Endothelial cell (in vitro differentiated cells): ENCODE results near the gene PFDN6. TPM values are rescaled to one million over a fixed set of nuclear protein-coding genes. Genes with fewer than 3 reads are reported as not detected.

Experiments
- DNase-seq: peaks from one replicate; pipeline ENCODE4 v3.0.0; 2021; ENCODE audit warnings: low spot score
- H3K27ac Mint-ChIP-seq: one replicate; pipeline ENCODE4 v1.8.0; 2021; ENCODE audit warnings: mixed read lengths, inconsistent platforms; ENCODE audit not compliant: unreplicated experiment
- H3K27me3 Mint-ChIP-seq: one replicate; pipeline ENCODE4 v1.8.0; 2021; ENCODE audit warnings: mild to moderate bottlenecking, moderate library complexity, mixed read lengths, inconsistent platforms; ENCODE audit not compliant: unreplicated experiment
- H3K36me3 Mint-ChIP-seq: one replicate; pipeline ENCODE4 v1.8.0; 2021; ENCODE audit warnings: mild to moderate bottlenecking, low read depth, mixed read lengths, inconsistent platforms; ENCODE audit not compliant: unreplicated experiment
- H3K4me1 Mint-ChIP-seq: one replicate; pipeline ENCODE4 v1.8.0; 2021; ENCODE audit warnings: mild to moderate bottlenecking, mixed read lengths, inconsistent platforms; ENCODE audit not compliant: unreplicated experiment
- H3K4me3 Mint-ChIP-seq: one replicate; pipeline ENCODE4 v1.8.0; 2021; ENCODE audit warnings: mild to moderate bottlenecking, mixed read lengths, inconsistent platforms; ENCODE audit not compliant: unreplicated experiment
- H3K9me3 Mint-ChIP-seq: one replicate; pipeline ENCODE4 v1.8.0; 2021; ENCODE audit warnings: mixed read lengths, inconsistent platforms; ENCODE audit not compliant: unreplicated experiment
- CTCF ChIP-seq: fragments of 200-600 bp; sonication (generic); IDR thresholded peaks from one replicate; pipeline ENCODE4 v1.5.0; 2021; ENCODE audit warnings: antibody characterized with exemption; ENCODE audit not compliant: unreplicated experiment
- total RNA-seq: library from RNA; stranded (reverse); fragmentation: NEBNext Ultra II Directional; extraction: Animal tissue kit (Norgen Biotek cat#: 25700); gene quantifications from one replicate; pipeline ENCODE4 v1.2.1, GENCODE V29; 2021; ENCODE audit not compliant: unreplicated experiment

PFDN6 gene
- total RNA-seq, 1 donor from 2014 or later: 33.3 TPM

GRCh38 chr6:33314515-33314942 is 25.1 kb downstream of the PFDN6 start:
- H3K4me3 Mint-ChIP-seq: peak overlapping the region; percentile 97
- no peak for TF ChIP-seq CTCF
- peaks cover 35% of the 10 kb centered on the region for H3K4me1 Mint-ChIP-seq
- peak; percentile 51 for DNase-seq
- H3K9me3 Mint-ChIP-seq: no peaks in the 10 kb centered on the region
- H3K27me3 Mint-ChIP-seq: peaks cover 12% of the 10 kb centered on the region
- H3K27ac Mint-ChIP-seq: peak overlapping the region; percentile 86
- peaks cover 12% of the 10 kb centered on the region for H3K36me3 Mint-ChIP-seq

GRCh38 chr6:33314943-33315792 is 25.8 kb downstream of the PFDN6 start:
- peaks cover 41% of the 10 kb centered on the region for H3K4me1 Mint-ChIP-seq
- H3K27me3 Mint-ChIP-seq: peaks cover 12% of the 10 kb centered on the region
- DNase-seq: peak; percentile 28
- peak overlapping the region; percentile 86 for H3K27ac Mint-ChIP-seq
- H3K9me3 Mint-ChIP-seq: no peaks in the 10 kb centered on the region
- H3K36me3 Mint-ChIP-seq: peaks cover 19% of the 10 kb centered on the region
- TF ChIP-seq CTCF: no peak
- peak overlapping the region; percentile 80 for H3K4me3 Mint-ChIP-seq

GRCh38 chr6:33315793-33316602 is 26.6 kb downstream of the PFDN6 start:
- H3K4me1 Mint-ChIP-seq: peaks cover 47% of the 10 kb centered on the region
- H3K36me3 Mint-ChIP-seq: peaks cover 25% of the 10 kb centered on the region
- H3K9me3 Mint-ChIP-seq: no peaks in the 10 kb centered on the region
- no peak overlapping the region for H3K27ac Mint-ChIP-seq
- no peak for DNase-seq
- peaks cover 15% of the 10 kb centered on the region for H3K27me3 Mint-ChIP-seq
- no peak for TF ChIP-seq CTCF
- H3K4me3 Mint-ChIP-seq: peak overlapping the region; percentile 88

GRCh38 chr6:33316603-33317418 is 27.4 kb downstream of the PFDN6 start:
- peaks cover 54% of the 10 kb centered on the region for H3K4me1 Mint-ChIP-seq
- H3K36me3 Mint-ChIP-seq: peaks cover 25% of the 10 kb centered on the region
- DNase-seq: no peak

More at GRCh38 chr6:33316603-33317418, 27.4 kb downstream of the PFDN6 start:
- no peaks in the 10 kb centered on the region for H3K9me3 Mint-ChIP-seq
- peaks cover 12% of the 10 kb centered on the region for H3K27me3 Mint-ChIP-seq
- TF ChIP-seq CTCF: no peak
- H3K27ac Mint-ChIP-seq: peak overlapping the region; percentile 64
- peak overlapping the region; percentile 88 for H3K4me3 Mint-ChIP-seq
